GM19468 (cell line): Measurements from ENCODE around the gene PURB.
"Not testable (repeated sequence)": the region's sequence is repeated elsewhere in the genome, so short reads cannot be mapped to it uniquely, and the experiment has no call there.

ENCODE experiments used
- ATAC-seq: cut with Tn5 transposase; IDR thresholded peaks from one replicate; pipeline ENCODE4 v1.9.1; 2021; ENCODE audit warnings: mild to moderate bottlenecking, moderate library complexity, moderate number of reproducible peaks; ENCODE audit not compliant: unreplicated experiment; ENCODE audit errors: extremely low read depth

Gene PURB

DNA sequence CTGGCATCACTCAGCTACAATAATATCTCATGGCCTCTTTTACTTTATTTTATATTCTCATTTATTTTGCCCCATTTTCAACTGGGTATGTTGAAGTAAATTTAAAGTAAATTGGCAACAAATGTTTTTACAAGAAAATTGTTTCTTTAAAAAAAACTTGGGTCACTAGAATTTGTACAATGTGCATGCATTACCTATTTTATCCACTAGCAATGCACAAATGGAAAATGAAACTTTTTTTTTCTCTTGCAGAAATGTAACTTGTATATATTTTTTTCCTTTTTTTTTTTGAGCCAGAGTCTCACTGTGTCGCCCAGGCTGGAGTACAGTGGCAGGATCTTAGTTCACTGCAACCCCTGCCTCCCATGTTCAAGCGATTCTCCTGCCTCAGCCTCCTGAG is 27.2 kb downstream of the PURB start:
- ATAC-seq: no peak

DNA sequence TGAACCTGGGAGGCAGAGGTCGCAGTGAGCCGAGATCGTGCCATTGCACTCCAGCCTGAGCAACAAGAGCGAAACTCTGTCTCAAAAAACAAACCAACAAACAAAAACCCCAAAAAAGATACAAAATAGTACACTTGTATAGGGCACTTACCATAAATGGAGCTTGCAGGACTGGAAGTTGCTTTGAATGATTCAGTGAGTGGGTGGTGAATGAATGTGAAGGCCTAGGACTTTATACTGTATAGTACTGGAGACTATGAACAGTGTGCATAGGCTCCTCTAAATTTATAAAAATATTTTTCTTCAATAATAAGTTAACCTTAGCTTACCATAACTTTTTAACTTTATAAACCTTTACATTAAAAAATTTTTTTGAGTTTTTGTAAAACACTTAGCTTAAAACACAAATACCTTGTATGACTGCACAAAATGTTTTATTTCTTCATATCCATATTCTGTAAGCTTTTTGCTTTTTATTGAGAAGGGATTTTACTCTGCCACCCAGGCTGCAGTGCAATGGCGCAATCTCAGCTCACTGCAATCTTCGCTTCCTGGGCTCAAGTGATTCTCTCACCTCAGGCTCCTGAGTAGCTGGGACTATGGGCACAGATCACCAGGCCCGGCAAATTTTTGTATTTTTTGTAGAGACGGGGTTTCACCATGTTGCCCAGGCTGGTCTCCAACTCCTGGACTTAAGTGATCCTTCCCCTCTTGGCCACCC is 30.5 kb downstream of the PURB start:
- ATAC-seq: no peak

DNA sequence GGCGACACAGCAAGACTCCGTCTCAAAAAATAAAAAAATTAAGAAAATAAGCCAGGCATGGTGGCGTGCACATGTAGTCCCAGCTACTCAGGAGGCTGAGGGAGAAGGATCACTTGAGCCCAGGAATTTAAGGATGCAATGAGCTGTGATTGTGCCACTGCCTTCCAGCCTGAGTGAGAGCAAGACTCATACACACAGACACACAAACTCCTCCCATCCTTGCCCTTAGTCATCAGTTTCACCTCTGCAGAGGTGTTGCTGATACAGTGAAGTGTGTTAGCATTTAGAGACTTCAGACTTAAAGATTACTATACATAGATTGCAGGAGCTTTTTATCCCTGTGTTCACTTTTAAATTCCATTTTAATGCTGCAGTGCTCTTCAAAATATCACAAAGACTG is 31.9 kb downstream of the PURB start:
- no peak for ATAC-seq

DNA sequence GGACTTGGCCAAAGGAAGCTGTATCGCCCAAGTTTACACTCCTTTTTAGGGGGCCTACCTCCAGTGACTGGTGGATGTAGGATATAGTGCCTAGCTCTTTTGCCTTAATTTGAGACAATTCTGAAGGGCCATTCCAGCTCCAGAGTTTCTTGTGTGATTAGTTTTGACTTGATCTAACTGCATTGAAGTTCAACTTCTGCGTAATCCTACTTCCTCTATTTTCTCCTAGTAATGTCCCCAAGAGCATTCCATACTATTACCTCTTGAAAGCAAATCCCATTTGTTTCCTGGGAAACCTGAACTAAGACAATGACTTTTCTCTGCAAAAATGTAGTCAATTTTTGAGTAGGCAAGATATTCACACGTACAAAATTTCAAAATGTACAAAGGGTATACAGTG is 32.7 kb downstream of the PURB start:
- ATAC-seq: no peak

DNA sequence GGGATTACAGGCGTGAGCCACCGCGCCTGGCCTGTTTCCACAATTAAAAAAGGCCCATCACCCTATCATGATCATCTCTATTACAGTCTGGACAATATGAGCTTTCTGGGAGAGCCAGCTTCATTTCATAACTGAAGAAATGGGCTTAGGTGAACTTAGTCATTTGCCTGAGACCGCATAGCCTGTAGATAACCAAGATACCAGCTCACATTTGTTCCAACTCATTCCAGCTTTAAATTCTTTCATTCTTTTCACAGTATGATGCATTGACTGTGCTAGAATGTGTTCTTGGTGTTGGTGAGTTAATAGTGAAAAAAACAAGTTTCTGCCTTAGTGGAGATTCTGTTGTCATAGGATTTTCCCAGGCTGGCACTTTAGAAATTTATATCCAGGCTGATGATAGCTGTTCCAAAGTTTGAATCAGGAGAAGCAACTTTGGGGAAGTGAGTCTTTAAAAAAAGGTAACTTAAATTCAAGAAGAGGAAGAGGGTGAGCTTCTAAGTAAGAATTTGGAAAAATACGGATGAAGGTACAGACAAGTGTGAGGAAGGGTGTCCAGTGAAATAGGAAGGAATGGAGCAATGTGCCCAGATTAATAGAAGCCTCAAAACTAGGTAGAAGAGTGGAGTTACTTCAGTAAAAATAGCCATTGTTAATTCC is 35.3 kb downstream of the PURB start:
- ATAC-seq: no peak

DNA sequence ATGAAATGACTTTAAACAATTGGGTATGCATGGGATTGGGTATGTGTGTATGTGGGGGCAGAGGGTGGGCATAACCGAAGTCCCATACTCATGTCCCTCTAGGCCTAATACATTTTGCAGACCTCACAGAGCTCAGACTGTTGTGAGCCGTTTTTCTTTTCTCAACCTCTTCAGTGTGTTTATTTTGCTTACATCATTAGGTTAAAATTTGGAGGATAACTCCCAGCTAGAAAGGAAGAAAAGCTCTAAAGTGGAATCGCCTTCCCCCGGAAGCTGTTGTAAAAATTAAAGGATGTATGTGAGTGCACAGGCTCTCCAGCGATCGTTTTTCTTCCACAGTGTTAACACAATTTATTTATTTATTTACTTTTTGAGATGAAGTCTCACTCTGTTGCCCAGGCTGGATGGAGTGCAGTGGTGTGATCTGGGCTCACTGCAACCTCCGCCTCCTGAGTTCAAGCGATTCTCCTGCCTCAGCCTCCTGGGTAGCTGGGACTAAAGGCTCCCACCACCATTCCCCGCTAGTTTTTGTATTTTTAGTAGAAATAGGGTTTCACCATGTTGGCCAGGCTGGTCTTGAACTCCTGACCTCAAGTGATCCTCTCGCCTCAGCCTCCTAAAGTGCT is 36.0 kb downstream of the PURB start:
- ATAC-seq: no peak

DNA sequence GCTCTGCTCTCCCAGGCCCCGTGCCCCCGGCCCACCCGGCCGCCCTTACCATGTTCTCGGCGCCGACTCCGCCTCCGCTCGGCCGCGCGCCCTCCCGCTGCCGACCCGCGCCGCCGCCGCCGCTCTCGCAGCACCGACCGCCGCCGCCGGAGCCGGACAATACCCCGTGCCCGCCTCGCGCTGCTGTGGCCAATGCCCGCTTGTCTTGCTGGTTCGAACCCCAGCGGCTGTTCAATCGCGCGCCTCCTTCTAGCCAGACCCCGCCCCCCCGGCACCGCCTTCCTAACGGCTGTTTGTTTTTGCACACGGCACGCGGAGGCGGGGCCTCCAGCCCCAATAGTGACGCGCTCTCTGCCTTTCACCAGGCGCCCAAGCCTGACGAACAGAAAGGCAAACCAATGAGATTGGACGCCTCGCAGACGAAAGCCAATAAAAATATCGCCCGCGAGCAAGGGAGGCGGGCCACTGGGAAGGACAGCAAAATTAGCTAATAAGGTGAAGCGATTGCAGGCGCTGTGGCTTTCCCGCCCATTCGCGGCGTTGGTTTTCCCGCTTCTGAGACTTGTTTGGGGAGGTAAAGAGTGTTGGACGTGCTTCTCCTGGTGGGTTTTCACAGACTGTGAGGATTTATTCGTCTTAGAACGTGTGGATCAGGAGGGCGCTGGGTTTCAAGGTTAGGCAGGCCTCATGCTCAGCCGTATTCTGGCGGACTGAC is 37.3 kb downstream of the PURB start, which contains the start of gene H2AZ2:
Gene H2AZ2 (minus strand): TSS at position 168 of the 715 bp plus-strand sequence. CDS start 116 bp downstream, at position 52.
- peak; percentile 78 for ATAC-seq

DNA sequence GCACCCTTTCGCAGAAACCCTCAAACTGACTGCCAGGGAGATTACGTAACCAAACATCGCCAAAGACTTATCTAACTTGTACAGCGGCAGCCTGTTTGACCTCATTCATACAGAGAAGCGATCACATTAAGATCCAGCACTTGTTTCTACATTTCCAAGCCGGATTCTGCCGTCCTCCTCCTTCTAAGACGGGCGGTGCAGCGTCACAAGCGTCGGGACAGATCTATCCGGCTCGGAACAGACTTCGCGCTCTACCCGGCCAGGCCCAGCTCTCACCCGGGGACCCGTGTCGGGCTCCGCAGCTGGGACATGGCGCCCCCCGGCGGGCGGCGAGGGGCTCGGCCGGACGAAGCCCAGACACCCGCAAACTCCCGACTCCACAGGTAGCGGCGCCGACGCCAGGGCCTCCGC is 37.8 kb downstream of the PURB start:
- peak; percentile 28 for ATAC-seq

DNA sequence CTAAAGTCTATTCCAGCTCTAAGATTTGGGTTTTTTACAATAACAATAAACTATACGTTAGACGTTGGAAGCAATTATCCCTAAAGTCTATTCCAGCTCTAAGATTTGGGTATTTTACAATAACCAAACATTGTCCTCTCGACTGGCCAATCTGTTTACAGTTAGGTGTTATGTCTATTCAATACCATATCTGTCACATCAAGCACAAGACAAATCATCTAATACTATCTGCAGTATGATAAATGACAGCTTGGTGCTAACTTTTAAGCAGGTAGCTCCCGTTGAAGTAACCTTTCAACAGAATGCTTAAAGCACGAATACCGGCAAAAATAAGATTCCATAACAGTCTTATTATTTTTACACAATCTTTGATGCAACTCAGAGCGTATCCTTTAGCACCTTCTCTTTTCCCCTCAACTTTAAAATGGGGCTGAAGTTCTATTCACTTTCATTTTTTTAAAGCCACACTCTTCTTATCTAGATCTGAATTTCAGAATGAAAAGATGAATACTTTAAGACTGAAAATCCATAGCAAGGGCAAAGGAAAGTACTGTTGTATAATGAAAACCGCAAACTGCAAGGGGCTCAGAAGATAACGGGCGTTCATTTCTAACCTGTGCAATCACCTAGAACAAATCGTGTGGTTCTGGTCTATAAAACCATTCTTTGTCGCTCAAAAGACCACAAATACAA is 38.4 kb downstream of the PURB start:
- ATAC-seq: no peak

DNA sequence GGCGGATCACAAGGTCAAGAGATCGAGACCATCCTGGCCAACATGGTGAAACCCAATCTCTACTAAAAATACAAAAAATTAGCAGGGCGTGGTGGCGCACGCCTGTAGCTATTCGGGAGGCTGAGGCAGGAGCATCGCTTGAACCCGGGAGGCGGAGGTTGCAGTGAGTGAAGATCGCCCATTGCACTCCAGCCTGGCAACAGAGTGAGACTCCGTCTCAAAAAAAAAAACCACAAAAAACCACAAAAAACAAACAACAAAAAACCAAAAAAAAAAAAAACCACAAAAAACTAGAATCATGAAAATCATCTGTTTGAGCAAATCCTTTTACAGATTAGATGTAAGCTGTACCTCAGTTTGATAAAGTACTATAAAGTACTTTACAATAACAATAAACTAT is 38.9 kb downstream of the PURB start:
- ATAC-seq: not testable (repeated sequence)

DNA sequence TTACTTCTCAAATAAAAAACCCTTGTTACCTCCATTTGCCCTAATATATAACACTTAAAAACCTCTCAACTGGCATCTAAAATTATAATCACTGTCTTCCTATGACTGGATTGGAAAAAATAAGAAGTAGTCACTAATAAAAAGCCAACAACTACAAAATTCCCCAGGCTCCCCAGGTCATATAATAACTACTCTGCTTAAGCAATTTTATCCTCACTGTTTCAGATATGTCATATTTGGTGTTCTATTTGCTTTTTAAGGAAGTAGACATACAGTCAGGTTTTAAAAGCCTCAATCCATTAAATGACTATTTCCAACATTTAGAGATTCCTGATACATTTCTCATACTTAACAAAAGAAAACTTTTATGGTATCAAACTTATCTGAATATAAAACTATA is 39.9 kb downstream of the PURB start:
- ATAC-seq: no peak

DNA sequence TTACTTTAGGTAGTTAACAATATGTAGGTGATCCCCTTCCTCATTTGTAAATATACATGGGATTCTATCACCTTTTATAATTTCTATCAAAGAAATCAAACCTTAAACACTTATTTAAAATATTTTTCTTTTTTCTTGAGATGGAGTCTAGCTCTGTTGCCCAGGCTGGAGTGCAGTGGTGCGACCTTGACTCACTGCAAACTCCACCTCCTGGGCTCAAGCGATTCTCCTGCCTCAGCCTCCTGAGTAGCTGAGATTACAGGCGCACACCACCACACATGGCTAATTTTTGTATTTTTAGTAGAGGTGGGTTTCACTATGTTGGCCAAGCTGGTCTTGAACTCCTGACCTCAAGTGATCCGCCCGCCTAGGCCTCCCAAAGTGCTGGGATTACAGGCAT is 41.9 kb downstream of the PURB start:
- ATAC-seq: not testable (repeated sequence)

DNA sequence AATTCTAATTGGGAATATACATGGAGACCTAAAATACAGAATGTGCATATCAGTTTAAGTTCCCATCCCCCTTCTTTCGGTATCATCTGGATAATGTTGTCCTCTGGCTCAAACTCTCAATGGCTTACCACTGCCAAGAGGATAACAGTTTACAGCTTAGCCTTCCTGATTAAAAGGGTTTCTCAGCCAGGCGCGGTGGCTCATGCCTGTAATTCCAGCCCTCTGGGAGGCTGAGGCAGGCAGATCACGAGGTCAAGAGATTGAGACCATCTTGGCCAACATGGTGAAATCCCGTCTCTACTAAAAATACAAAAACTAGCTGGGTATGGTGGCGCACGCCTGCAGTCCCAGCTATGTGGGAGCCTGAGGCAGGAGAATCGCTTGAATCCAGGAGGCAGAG is 42.7 kb downstream of the PURB start:
- ATAC-seq: not testable (repeated sequence)

DNA sequence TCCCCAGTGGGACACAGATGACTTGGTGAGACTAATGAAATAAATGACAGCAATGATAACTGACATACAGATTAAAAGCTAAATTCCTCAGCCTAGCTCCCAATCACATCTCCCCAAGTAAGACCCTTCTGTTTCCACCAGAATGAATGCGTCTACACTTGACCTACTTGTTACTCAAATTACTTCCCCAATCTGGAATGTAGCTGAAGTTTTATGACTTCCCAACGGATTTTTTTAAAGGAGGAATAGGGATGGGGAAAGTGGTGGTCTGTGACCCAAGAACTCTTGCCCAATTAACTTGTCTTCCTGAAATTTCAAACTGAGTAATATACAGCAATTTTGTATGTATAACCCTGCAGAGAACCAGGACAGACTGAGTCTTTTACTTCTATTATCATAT is 46.6 kb downstream of the PURB start:
- ATAC-seq: no peak

DNA sequence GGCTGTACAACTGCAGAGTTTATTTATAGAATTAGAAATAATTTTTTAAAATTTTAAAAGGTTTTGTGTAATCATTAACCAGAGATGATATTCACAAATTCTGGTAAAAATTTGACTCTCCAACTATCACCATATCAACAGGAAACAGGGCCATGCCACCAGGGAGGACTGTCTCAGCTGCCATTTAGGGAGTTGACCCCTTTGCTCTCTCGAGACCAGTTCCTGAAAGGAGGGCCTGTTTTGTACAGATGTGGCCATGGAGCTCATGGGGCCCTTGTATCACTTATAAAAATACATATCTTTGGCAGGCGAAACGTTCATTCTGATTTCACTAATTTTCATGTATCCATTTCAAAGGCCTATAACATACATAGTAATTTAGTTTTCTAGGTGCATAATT is 57.8 kb downstream of the PURB start:
- no peak for ATAC-seq
